T-helper 2 cell treated with Interferon-gamma antibody and Interleukin-4, amounts not matched to agents 5 μg/mL and 100 μg/mL, for 36 hours (primary cell): ENCODE data around the gene CRYGN.

Experiments used
- DNase-seq: peaks from one replicate; pipeline ENCODE4 v3.0.0; 2021; ENCODE audit warnings: low spot score
- H3K27ac Mint-ChIP-seq: one replicate; pipeline ENCODE4 v1.8.0; 2021; ENCODE audit warnings: mild to moderate bottlenecking, mixed read lengths
- H3K27me3 Mint-ChIP-seq: one replicate; pipeline ENCODE4 v1.8.0; 2021; ENCODE audit warnings: low read depth, mixed read lengths
- H3K36me3 Mint-ChIP-seq: one replicate; pipeline ENCODE4 v1.8.0; 2021; ENCODE audit warnings: low read depth, mixed read lengths
- H3K4me1 Mint-ChIP-seq: one replicate; pipeline ENCODE4 v1.8.0; 2021; ENCODE audit warnings: low read depth, mixed read lengths
- H3K4me3 Mint-ChIP-seq: one replicate; pipeline ENCODE4 v1.8.0; 2022; ENCODE audit warnings: mild to moderate bottlenecking, moderate library complexity, mixed read lengths
- H3K9me3 Mint-ChIP-seq: one replicate; pipeline ENCODE4 v1.8.0; 2021; ENCODE audit warnings: mixed read lengths

CRYGN gene, protein sequence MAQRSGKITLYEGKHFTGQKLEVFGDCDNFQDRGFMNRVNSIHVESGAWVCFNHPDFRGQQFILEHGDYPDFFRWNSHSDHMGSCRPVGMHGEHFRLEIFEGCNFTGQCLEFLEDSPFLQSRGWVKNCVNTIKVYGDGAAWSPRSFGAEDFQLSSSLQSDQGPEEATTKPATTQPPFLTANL

GRCh38 chr7:151439855-151440798 is at the start of gene CRYGN:
Gene CRYGN, minus strand, starts transcription at chr7:151440141. Its CDS starts 224 bp downstream, at chr7:151439917.
- Mint-ChIP-seq H3K36me3 (no peaks in the 10 kb centered on the region), H3K9me3 (no peaks in the 10 kb centered on the region), H3K27ac (no peak within 1 kb of the TSS), H3K4me1 (peaks cover 19% of the 10 kb centered on the region), H3K27me3 (no peaks in the 10 kb centered on the region), H3K4me3 (peak within 1 kb of the TSS; percentile 50)
- DNase-seq: no peak

- Mint-ChIP-seq H3K9me3 (no peaks in the 10 kb centered on the region), H3K27ac (no peak overlapping the region)
Observed at GRCh38 chr7:151489498-151489897, 49.6 kb upstream of the CRYGN start.

DNA sequence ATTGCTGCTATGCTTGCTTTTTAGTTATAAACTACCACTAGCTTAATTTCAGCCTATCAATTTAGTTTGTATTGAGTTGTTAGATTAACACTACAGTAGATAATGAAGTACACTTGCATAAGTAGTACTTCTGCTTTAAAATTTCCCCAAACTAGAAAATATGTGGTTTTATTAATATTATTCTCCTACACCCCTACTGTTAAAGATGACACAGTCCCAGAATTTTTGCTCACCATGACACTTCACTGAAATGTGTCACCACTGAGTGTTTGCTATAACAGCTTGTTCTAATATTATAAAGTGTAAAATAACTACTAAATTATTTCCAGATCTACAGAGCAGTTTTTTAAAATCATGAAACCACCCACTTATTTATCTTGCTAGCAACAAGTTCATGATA is 48.2 kb upstream of the CRYGN start:
- H3K27ac Mint-ChIP-seq: no peak overlapping the region
- H3K36me3 Mint-ChIP-seq: peaks cover 35% of the 10 kb centered on the region
- no peak for DNase-seq
- no peak overlapping the region for H3K4me3 Mint-ChIP-seq
- H3K9me3 Mint-ChIP-seq: no peaks in the 10 kb centered on the region
- H3K27me3 Mint-ChIP-seq: no peaks in the 10 kb centered on the region
- peaks cover 11% of the 10 kb centered on the region for H3K4me1 Mint-ChIP-seq

More at GRCh38 chr7:151489498-151489897, 49.6 kb upstream of the CRYGN start:
- Mint-ChIP-seq H3K27me3 (no peaks in the 10 kb centered on the region), H3K4me3 (no peak overlapping the region), H3K36me3 (peaks cover 31% of the 10 kb centered on the region), H3K4me1 (peaks cover 13% of the 10 kb centered on the region)
- DNase-seq: no peak

GRCh38 chr7:151487228-151487627 is 47.3 kb upstream of the CRYGN start:
- Mint-ChIP-seq H3K4me3 (no peak overlapping the region), H3K36me3 (peaks cover 39% of the 10 kb centered on the region), H3K9me3 (no peaks in the 10 kb centered on the region), H3K27me3 (no peaks in the 10 kb centered on the region), H3K4me1 (peaks cover 18% of the 10 kb centered on the region), H3K27ac (no peak overlapping the region)
- DNase-seq: no peak

DNA sequence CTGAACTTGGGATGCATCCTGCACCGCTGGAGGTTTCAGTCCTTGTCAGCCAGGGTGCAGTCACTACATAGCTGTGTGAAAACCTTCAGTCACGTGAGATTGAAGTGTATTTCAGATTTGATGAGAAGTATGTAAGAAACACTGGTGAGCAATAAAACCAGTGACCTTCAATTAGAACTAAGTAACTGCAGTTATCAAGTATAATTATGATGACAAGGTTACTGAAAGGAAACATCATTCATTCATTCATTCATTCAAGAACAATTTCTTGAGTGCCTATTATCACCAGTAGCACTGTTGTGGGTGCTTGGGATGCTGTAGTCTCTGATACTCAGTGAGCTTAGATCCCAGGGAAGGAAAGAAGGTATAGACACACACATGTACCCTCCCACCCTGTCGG is 46.1 kb upstream of the CRYGN start:
- no peak for DNase-seq
- no peak overlapping the region for H3K27ac Mint-ChIP-seq
- H3K4me1 Mint-ChIP-seq: peaks cover 28% of the 10 kb centered on the region
- H3K27me3 Mint-ChIP-seq: no peaks in the 10 kb centered on the region
- H3K4me3 Mint-ChIP-seq: no peak overlapping the region
- peaks cover 46% of the 10 kb centered on the region for H3K36me3 Mint-ChIP-seq
- no peaks in the 10 kb centered on the region for H3K9me3 Mint-ChIP-seq

GRCh38 chr7:151484971-151485707 is 45.2 kb upstream of the CRYGN start:
- Mint-ChIP-seq H3K36me3 (peaks cover 43% of the 10 kb centered on the region), H3K27ac (no peak overlapping the region), H3K9me3 (no peaks in the 10 kb centered on the region), H3K4me3 (no peak overlapping the region), H3K4me1 (peaks cover 28% of the 10 kb centered on the region), H3K27me3 (no peaks in the 10 kb centered on the region)
- DNase-seq: no peak

GRCh38 chr7:151483711-151483983 is 43.7 kb upstream of the CRYGN start:
- Mint-ChIP-seq H3K36me3 (peaks cover 41% of the 10 kb centered on the region), H3K9me3 (no peaks in the 10 kb centered on the region), H3K27ac (peak overlapping the region; percentile 56), H3K27me3 (no peaks in the 10 kb centered on the region), H3K4me1 (peaks cover 36% of the 10 kb centered on the region), H3K4me3 (no peak overlapping the region)
- DNase-seq: no peak

DNA sequence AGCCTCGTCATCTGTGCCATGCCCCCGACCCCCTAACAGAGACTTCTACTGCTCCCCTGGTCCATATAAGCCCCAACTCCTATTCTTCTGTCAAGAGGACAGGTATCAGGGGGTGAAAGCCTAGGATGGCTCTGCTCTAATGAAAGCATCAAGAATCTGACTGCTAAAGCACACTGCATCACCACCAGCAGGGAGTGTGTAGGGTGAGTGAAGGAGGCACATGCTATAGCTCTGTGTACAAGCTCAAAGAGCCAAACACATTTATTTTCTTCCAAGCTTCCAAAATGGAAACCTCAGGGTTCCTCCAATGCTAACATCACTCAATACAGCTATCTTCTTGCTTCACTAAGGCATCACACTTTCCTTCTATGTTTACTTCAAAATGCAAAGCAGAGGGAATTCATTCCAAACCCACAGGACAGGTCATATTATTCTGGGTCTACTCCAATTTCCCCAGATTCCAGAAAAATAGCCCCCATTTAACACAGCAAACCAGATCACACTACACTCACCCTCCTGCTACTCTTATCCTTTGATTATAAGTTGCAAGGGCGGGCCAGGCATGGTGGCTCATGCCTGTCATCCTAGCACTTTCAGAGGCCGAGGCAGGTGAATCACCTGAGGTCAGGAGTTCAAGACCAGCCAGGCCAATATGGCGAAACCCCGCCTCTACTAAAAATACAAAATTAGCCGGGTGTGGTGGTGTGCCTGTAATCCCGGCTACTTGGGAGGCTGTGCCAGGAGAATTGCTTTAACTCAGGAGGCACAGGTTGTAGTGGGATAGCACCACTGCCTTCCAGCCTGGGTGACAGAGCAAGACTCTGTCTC is 43.2 kb upstream of the CRYGN start:
- Mint-ChIP-seq H3K36me3 (peaks cover 40% of the 10 kb centered on the region), H3K27ac (peak overlapping the region; percentile 35), H3K27me3 (no peaks in the 10 kb centered on the region), H3K4me3 (no peak overlapping the region), H3K9me3 (no peaks in the 10 kb centered on the region), H3K4me1 (peaks cover 36% of the 10 kb centered on the region)
- no peak for DNase-seq

GRCh38 chr7:151481650-151482505 is 41.9 kb upstream of the CRYGN start:
- Mint-ChIP-seq H3K9me3 (no peaks in the 10 kb centered on the region), H3K27me3 (no peaks in the 10 kb centered on the region), H3K27ac (no peak overlapping the region), H3K4me3 (no peak overlapping the region), H3K36me3 (peaks cover 39% of the 10 kb centered on the region), H3K4me1 (peaks cover 36% of the 10 kb centered on the region)
- DNase-seq: no peak

DNA sequence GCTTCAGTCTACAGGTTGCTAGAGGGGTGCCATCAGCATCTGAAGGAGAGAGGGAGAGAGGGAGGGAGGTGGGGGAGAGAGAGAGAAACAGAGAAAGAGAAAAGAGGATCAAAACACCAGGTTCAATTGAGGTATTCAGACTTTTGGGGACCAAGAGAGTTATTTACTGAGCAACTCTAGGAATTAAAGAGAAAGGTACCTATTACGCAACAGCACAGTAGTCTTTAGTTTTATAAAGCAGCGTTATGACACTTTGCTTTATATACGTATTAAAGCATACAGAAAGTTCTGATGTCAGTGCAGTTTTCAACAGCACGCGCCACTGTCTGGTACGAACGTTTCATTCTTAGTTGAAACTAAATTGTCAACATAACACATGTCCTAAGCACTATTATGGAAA is 37.9 kb upstream of the CRYGN start:
- no peaks in the 10 kb centered on the region for H3K9me3 Mint-ChIP-seq
- no peak overlapping the region for H3K27ac Mint-ChIP-seq
- peaks cover 31% of the 10 kb centered on the region for H3K4me1 Mint-ChIP-seq
- H3K4me3 Mint-ChIP-seq: no peak overlapping the region
- peaks cover 39% of the 10 kb centered on the region for H3K36me3 Mint-ChIP-seq
- no peaks in the 10 kb centered on the region for H3K27me3 Mint-ChIP-seq
- DNase-seq: no peak

- no peaks in the 10 kb centered on the region for H3K9me3 Mint-ChIP-seq
- peaks cover 66% of the 10 kb centered on the region for H3K36me3 Mint-ChIP-seq
- DNase-seq: no peak
- peak overlapping the region; percentile 36 for H3K4me3 Mint-ChIP-seq
- peaks cover 34% of the 10 kb centered on the region for H3K4me1 Mint-ChIP-seq
- no peaks in the 10 kb centered on the region for H3K27me3 Mint-ChIP-seq
- no peak overlapping the region for H3K27ac Mint-ChIP-seq
Observed at GRCh38 chr7:151472644-151473380, 32.9 kb upstream of the CRYGN start.

DNA sequence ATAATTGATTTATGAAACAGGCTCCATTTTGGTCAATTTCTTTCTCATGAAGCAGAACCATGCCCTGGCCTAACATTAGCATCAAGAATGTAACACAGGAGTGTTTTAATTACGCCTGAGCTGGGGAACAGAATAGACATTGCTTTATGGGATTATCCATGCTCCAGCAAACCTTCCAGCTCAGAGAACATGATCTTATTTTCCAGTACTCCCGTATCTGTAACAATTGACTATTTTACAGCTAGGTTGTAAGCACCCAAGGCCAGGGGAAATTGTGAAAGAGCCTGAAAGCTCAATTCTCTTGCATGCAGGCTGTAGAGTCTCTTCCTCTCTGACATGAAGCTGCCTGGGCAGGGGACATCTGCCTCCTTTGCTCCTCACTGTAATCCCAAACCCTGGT is 30.8 kb upstream of the CRYGN start:
- Mint-ChIP-seq H3K27ac (no peak overlapping the region), H3K36me3 (peaks cover 69% of the 10 kb centered on the region), H3K4me3 (no peak overlapping the region), H3K9me3 (no peaks in the 10 kb centered on the region), H3K27me3 (no peaks in the 10 kb centered on the region), H3K4me1 (peaks cover 34% of the 10 kb centered on the region)
- no peak for DNase-seq
